SK-N-SH (cell line): ENCODE data around the gene ALDH1L1. TPM values are rescaled to one million over a fixed set of nuclear protein-coding genes. Genes with fewer than 3 reads are reported as not detected.

Source experiments
- CTCF ChIA-PET: fragments of 300-600, 350-600 bp; formaldehyde crosslinking; extraction: SDS; loops from one replicate; lab custom pipeline; 2021; lab: Yijun Ruan, JAX
- POLR2A ChIA-PET: fragments of 350-600 bp; sonication (Branson Sonifier 250); formaldehyde crosslinking; extraction: SDS; loops from one replicate; lab custom pipeline; 2020; ENCODE audit warnings: antibody characterized with exemption, inconsistent platforms; lab: Yijun Ruan, JAX
- DNase-seq: peaks from one replicate; pipeline ENCODE4 v3.0.0; 2012
- H2AFZ ChIP-seq: fragments of 200-600 bp; sonication (generic); 2 replicates; pipeline ENCODE4 v1.8.1; 2016; ENCODE audit warnings: antibody characterized with exemption, mild to moderate bottlenecking, low read depth
- H3F3A ChIP-seq: fragments of 200-600 bp; sonication (generic); replicated peaks from 2 replicates; pipeline ENCODE3; 2016; ENCODE audit warnings: antibody characterized with exemption, mild to moderate bottlenecking; ENCODE audit not compliant: insufficient read depth
- H3K27ac ChIP-seq, 2 experiments: fragments of 200-500 bp in 1 of 2; fragments of 200-600 bp in 1 of 2; sonication (Bioruptor generic) in 1 of 2; sonication (generic), shearing (Covaris generic) in 1 of 2; 2 replicates each; pipeline versions ENCODE4 v1.5.1 to v1.6.1; 2014 to 2016; ENCODE audit warnings: low read depth in 2 of 2, inconsistent platforms in 1 of 2, low read length in 1 of 2, mild to moderate bottlenecking in 1 of 2, mixed read lengths in 1 of 2
- H3K27me3 ChIP-seq: fragments of 200-600 bp; sonication (generic), shearing (Covaris generic); 2 replicates; pipeline ENCODE4 v1.6.1; 2016; ENCODE audit warnings: mixed run types; ENCODE audit not compliant: insufficient read depth
- H3K36me3 ChIP-seq, 2 experiments: fragments of 200-500 bp in 1 of 2; fragments of 200-600 bp in 1 of 2; sonication (Bioruptor generic) in 1 of 2; sonication (generic) in 1 of 2; replicated peaks in 1 of 2; 2 replicates each; pipeline versions ENCODE3 to v1.5.1; 2014 to 2016; ENCODE audit warnings: low read length in 1 of 2, mild to moderate bottlenecking in 1 of 2; ENCODE audit not compliant: insufficient read depth in 2 of 2, control insufficient read depth in 1 of 2
- H3K4me1 ChIP-seq, 2 experiments: fragments of 200-500 bp in 1 of 2; fragments of 200-600 bp in 1 of 2; sonication (Bioruptor generic) in 1 of 2; sonication (generic), shearing (Covaris generic) in 1 of 2; 2 replicates each; pipeline versions ENCODE4 v1.5.1 to v1.6.1; 2014 to 2016; ENCODE audit warnings: low read depth in 1 of 2, low read length in 1 of 2, mixed run types in 1 of 2; ENCODE audit not compliant: insufficient read depth in 2 of 2, control insufficient read depth in 1 of 2
- H3K4me2 ChIP-seq: fragments of 200-600 bp; sonication (generic), shearing (Covaris generic); 2 replicates; pipeline ENCODE4 v1.6.1; 2017; ENCODE audit warnings: mixed run types
- H3K4me3 ChIP-seq, 2 experiments: fragments of 200-500 bp in 1 of 2; fragments of 200-600 bp in 1 of 2; sonication (Bioruptor generic) in 1 of 2; sonication (generic), shearing (Covaris generic) in 1 of 2; 2 replicates each; pipeline versions ENCODE4 v1.5.1 to v1.8.1; 2014 to 2016; ENCODE audit warnings: low read depth in 2 of 2, inconsistent platforms in 1 of 2, low read length in 1 of 2, mild to moderate bottlenecking in 1 of 2, mixed read lengths in 1 of 2, moderate library complexity in 1 of 2
- H3K79me2 ChIP-seq: fragments of 200-600 bp; sonication (generic); 2 replicates; pipeline ENCODE4 v1.8.1; 2017; ENCODE audit warnings: mild to moderate bottlenecking; ENCODE audit not compliant: insufficient read depth
- H3K9ac ChIP-seq: fragments of 200-600 bp; sonication (generic); 2 replicates; pipeline ENCODE4 v1.6.1; 2017; ENCODE audit warnings: mixed run types
- H3K9me2 ChIP-seq: fragments of 200-600 bp; sonication (generic); 2 replicates; pipeline ENCODE4 v1.6.1; 2017; ENCODE audit warnings: mixed run types
- H3K9me3 ChIP-seq: fragments of 200-600 bp; sonication (generic); 2 replicates; pipeline ENCODE4 v1.6.1; 2017; ENCODE audit warnings: mixed run types, mild to moderate bottlenecking, moderate library complexity
- H4K20me1 ChIP-seq: fragments of 200-600 bp; sonication (generic); 2 replicates; pipeline ENCODE4 v1.6.1; 2017; ENCODE audit warnings: mild to moderate bottlenecking, mixed run types; ENCODE audit not compliant: insufficient read depth
- CHD2 ChIP-seq: fragments of 150-350 bp; IDR thresholded peaks from 2 replicates; pipeline ENCODE4 v1.6.1; 2018; ENCODE audit warnings: low read length; ENCODE audit not compliant: partially characterized antibody
- EZH2phosphoT487 ChIP-seq: fragments of 200-600 bp; sonication (generic); IDR thresholded peaks from 2 replicates; pipeline ENCODE4 v1.6.1; 2017; ENCODE audit warnings: low read depth, mixed run types, mild to moderate bottlenecking, antibody characterized with exemption, moderate library complexity, borderline replicate concordance
- FOXJ3 ChIP-seq: sonication (generic); formaldehyde crosslinking; IDR thresholded peaks from 2 replicates; pipeline ENCODE4 v1.5.1; 2020; ENCODE audit warnings: mild to moderate bottlenecking, missing genetic modification reagents
- FOXM1 ChIP-seq: IDR thresholded peaks from 2 replicates; pipeline ENCODE4 v1.4.0; 2012; ENCODE audit warnings: low read depth, mild to moderate bottlenecking
- GABPA ChIP-seq: IDR thresholded peaks from 2 replicates; pipeline ENCODE4 v1.4.0; 2012; ENCODE audit warnings: low read depth, mild to moderate bottlenecking
- IRF3 ChIP-seq: fragments of 150-350 bp; IDR thresholded peaks from 2 replicates; pipeline ENCODE4 v1.6.1; 2016; ENCODE audit warnings: mild to moderate bottlenecking, low read depth, low read length
- NFIC ChIP-seq: IDR thresholded peaks from 2 replicates; pipeline ENCODE4 v1.4.0; 2012; ENCODE audit warnings: borderline replicate concordance
- POLR2AphosphoS5 ChIP-seq: IDR thresholded peaks from 2 replicates; pipeline ENCODE4 v1.6.1; 2012; ENCODE audit warnings: low read depth, low read length
- RFX5 ChIP-seq: IDR thresholded peaks from 2 replicates; pipeline ENCODE4 v1.6.1; 2012; ENCODE audit warnings: mild to moderate bottlenecking, improper control_type of control experiment, low read length
- RXRA ChIP-seq: IDR thresholded peaks from 2 replicates; pipeline ENCODE4 v1.4.0; 2012; ENCODE audit warnings: low read depth, mild to moderate bottlenecking, borderline replicate concordance
- SIN3A ChIP-seq: IDR thresholded peaks from 2 replicates; pipeline ENCODE4 v1.6.1; 2012; ENCODE audit warnings: low read depth, mild to moderate bottlenecking, low read length, moderate library complexity, borderline replicate concordance
- SMC3 ChIP-seq: IDR thresholded peaks from 2 replicates; pipeline ENCODE4 v1.6.1; 2012; ENCODE audit warnings: low read depth, low read length, improper control_type of control experiment
- TAF1 ChIP-seq: IDR thresholded peaks from 2 replicates; pipeline ENCODE4 v1.6.1; 2012; ENCODE audit warnings: low read depth, mild to moderate bottlenecking, low read length, moderate library complexity, borderline replicate concordance
- TEAD4 ChIP-seq: IDR thresholded peaks from 2 replicates; pipeline ENCODE4 v1.4.0; 2012; ENCODE audit warnings: mild to moderate bottlenecking, borderline replicate concordance; ENCODE audit not compliant: insufficient read depth
- USF1 ChIP-seq: IDR thresholded peaks from 2 replicates; pipeline ENCODE4 v1.4.0; 2012; ENCODE audit warnings: low read depth, borderline replicate concordance
- ZBTB33 ChIP-seq: IDR thresholded peaks from 2 replicates; pipeline ENCODE4 v1.4.0; 2012; ENCODE audit warnings: low read depth, borderline replicate concordance
- WGBS: methylation state at CpG from one replicate; pipeline ENCODE4 v1.1.6; 2017; ENCODE audit warnings: low lambda C conversion rate; 5-methylcytosine and 5-hydroxymethylcytosine counted together
- polyA plus RNA-seq, 3 experiments: library from polyadenylated mRNA; depleted of rRNA; stranded (reverse); fragments of >200 nt; gene quantifications; 2 replicates each; pipeline ENCODE4 v1.2.3, GENCODE V29; 2012

ALDH1L1 gene
- polyA plus RNA-seq, 1 of the 3 experiments (the other 2 are of a cell fraction) = not detected

DNA sequence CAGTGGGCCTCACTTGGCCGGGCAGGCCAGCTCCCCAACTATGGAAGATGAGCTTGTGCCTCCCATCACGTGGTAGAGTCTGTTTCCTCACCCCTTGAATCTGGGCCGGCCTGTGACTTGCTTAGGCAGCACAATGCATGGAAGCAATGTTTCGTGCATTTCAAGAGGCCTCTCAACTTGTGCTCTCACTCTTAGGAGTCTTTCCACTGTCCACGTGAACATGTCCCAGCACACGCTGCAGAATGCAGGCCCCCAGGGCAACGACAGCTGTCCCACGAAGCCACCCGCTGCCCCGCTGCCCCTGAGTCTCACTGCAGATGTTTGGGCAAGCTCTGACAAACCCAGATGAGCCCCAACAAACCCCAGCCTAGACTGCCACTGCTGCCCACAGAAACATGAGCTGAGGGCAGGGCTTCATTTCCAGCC, 69.2 kb downstream of the ALDH1L1 start:
- Histone ChIP-seq H3K4me2 (no peak overlapping the region), H3K79me2 (no peaks in the 10 kb centered on the region), H3K4me3 (no peak overlapping the region), H3K9me3 (no peaks in the 10 kb centered on the region), H3K36me3 (no peaks in the 10 kb centered on the region), H2AFZ (no peak overlapping the region), H3K9ac (no peak overlapping the region), H3K9me2 (no peaks in the 10 kb centered on the region), H3K4me1 (no peaks in the 10 kb centered on the region), H3F3A (no peaks in the 10 kb centered on the region), H3K27ac (no peak overlapping the region), H4K20me1 (no peaks in the 10 kb centered on the region), H3K27me3 (no peaks in the 10 kb centered on the region)
- WGBS = 75% methylated on average over 7 of the region's 10 CpGs
- TF ChIP-seq USF1 = no peak
- no peak for TF ChIP-seq TEAD4
- TF ChIP-seq RFX5 = no peak
- no peak for TF ChIP-seq SMC3
- no peak for TF ChIP-seq NFIC
- no peak for TF ChIP-seq FOXJ3 (CRISPR knock-in tag)
- TF ChIP-seq FOXM1 = no peak
- TF ChIP-seq EZH2phosphoT487 = no peak
- TF ChIP-seq POLR2AphosphoS5 = no peak
- peak; percentile 11 for DNase-seq
- CTCF ChIA-PET = interaction anchor here (1.3 kb wide), 1 partner anchor 12 kb away, joined by 3 read pairs; no protein-coding TSS in a partner anchor
- POLR2A ChIA-PET = no interaction called here

- ChIA-PET POLR2A (no interaction called here), CTCF (no interaction called here)
- Histone ChIP-seq H3K27me3 (no peaks in the 10 kb centered on the region), H3K4me1 (no peaks in the 10 kb centered on the region), H3K36me3 (no peaks in the 10 kb centered on the region), H3K4me3 (no peak overlapping the region), H3K27ac (no peak overlapping the region), H3K9me2 (no peaks in the 10 kb centered on the region), H2AFZ (no peak overlapping the region), H3K9ac (no peak overlapping the region), H4K20me1 (no peaks in the 10 kb centered on the region), H3F3A (no peaks in the 10 kb centered on the region), H3K9me3 (no peaks in the 10 kb centered on the region), H3K79me2 (no peaks in the 10 kb centered on the region), H3K4me2 (no peak overlapping the region)
- DNase-seq = no peak
- TF ChIP-seq ZBTB33 = no peak
- no peak for TF ChIP-seq RXRA
- TF ChIP-seq FOXM1 = no peak
- no peak for TF ChIP-seq TAF1
- no peak for TF ChIP-seq RFX5
- TF ChIP-seq NFIC = no peak
- no peak for TF ChIP-seq IRF3
- TF ChIP-seq SIN3A = no peak
- TF ChIP-seq GABPA = no peak
- TF ChIP-seq USF1 = no peak
- no peak for TF ChIP-seq CHD2
- 67% methylated on average over 8 of the region's 12 CpGs for whole genome bisulfite sequencing
These were observed 69.8 kb downstream of the ALDH1L1 start for GRCh38 chr3:126110431-126111125.
